Activated CD4-positive, alpha-beta memory T cell treated with anti-CD3 and anti-CD28 coated beads, Interleukin-2, amount 10 ng/mL, durations not matched to agents 7 days and 5 days (primary cell): ENCODE data around the gene CDC42EP4. TPM values are rescaled to one million over a fixed set of nuclear protein-coding genes. Genes with fewer than 3 reads are reported as not detected.
A peak's percentile ranks its signal among the peaks of the same experiment; 100 is the strongest.
"Not testable (repeated sequence)": the region's sequence is repeated elsewhere in the genome, so short reads cannot be mapped to it uniquely, and the experiment has no call there.

Source experiments
- CTCF ChIA-PET: fragments of 350-600 bp; sonication (Branson Sonifier 250); formaldehyde crosslinking; loops from one replicate; lab custom pipeline; 2021; ENCODE audit warnings: antibody characterized with exemption, inconsistent platforms; lab: Charles Lee
- POLR2A ChIA-PET: fragments of 350-600 bp; sonication (Branson Sonifier 250); formaldehyde crosslinking; loops from one replicate; lab custom pipeline; 2021; ENCODE audit warnings: antibody characterized with exemption; lab: Charles Lee
- DNase-seq: peaks from one replicate; pipeline ENCODE4 v3.0.0-alpha.2; 2020
- H3K27ac Mint-ChIP-seq: one replicate; pipeline ENCODE4 v1.8.0; 2021; ENCODE audit warnings: mild to moderate bottlenecking, mixed read lengths
- H3K27me3 Mint-ChIP-seq: one replicate; pipeline ENCODE4 v1.8.0; 2021; ENCODE audit warnings: mixed read lengths
- H3K36me3 Mint-ChIP-seq: one replicate; pipeline ENCODE4 v1.8.0; 2021; ENCODE audit warnings: low read depth, mixed read lengths
- H3K4me1 Mint-ChIP-seq: one replicate; pipeline ENCODE4 v1.8.0; 2021; ENCODE audit warnings: mixed read lengths
- H3K4me3 Mint-ChIP-seq: one replicate; pipeline ENCODE4 v1.8.0; 2021; ENCODE audit warnings: mild to moderate bottlenecking, mixed read lengths
- H3K9me3 Mint-ChIP-seq: one replicate; pipeline ENCODE4 v1.8.0; 2021; ENCODE audit warnings: mixed read lengths
- total RNA-seq, 2 experiments: library from RNA; stranded (reverse); gene quantifications; one replicate each; pipeline ENCODE4 v1.2.3, GENCODE V29; 2021

CDC42EP4 gene
- total RNA-seq, 2 experiments from 2014 or later: 3.6 to 3.8 TPM

DNA sequence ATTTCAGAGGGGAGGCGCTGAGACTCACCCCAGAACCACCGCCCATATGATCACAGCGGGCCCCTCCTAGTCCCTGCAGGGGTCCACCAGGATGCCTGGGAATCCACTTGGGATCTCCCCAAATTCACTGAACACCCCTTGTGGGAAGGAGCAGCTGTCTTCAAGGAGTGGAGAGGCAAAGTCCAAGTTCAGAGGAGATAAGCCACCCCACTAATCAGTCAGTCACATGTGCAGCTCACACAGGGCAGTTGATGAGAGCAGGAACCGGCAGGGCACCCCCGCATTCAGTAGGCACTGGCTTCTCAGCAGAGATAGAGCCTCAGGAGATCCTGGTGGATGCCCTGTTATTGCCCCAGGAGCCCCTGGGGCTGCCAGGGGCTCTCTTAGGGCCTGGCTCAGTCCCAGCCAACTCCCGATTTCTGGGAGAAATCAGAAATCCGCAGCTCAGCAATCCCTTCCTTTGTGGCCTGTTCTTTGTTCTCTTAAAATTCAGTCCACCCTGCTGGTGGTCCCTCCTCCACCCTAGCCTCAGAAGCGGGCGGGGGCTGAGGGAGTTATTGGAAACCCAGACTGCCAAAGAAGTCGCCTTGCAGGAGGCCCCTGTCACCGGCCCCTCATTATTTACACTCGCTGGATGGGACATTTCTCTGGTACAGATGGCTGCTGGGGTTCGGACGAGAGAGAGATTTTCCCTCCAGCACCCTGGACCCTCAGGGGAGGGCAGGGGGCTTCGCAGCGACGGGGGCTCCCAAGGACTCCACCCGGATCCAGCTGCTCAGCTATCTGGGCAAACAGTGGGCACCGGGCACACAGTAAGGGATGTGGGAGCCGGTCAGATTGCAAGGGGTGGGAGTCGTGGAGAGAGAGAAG lies 1.8 kb downstream of the CDC42EP4 start:
- peak overlapping the region; percentile 76 for H3K4me3 Mint-ChIP-seq
- POLR2A ChIA-PET: interaction anchor here (2.5 kb wide), 1 partner anchor 78 kb away, joined by 13 read pairs; a partner anchor contains a TSS
- no peak overlapping the region for H3K27ac Mint-ChIP-seq
- DNase-seq: no peak
- no peaks in the 10 kb centered on the region for H3K9me3 Mint-ChIP-seq
- CTCF ChIA-PET: interaction anchor here (0.6 to 1.6 kb wide), 8 partner anchors 10 to 582 kb away, joined by 3 to 9 read pairs (median 5); a partner anchor contains a TSS
- peaks cover 9% of the 10 kb centered on the region for H3K4me1 Mint-ChIP-seq
- H3K27me3 Mint-ChIP-seq: peaks cover 5% of the 10 kb centered on the region
- no peaks in the 10 kb centered on the region for H3K36me3 Mint-ChIP-seq

DNA sequence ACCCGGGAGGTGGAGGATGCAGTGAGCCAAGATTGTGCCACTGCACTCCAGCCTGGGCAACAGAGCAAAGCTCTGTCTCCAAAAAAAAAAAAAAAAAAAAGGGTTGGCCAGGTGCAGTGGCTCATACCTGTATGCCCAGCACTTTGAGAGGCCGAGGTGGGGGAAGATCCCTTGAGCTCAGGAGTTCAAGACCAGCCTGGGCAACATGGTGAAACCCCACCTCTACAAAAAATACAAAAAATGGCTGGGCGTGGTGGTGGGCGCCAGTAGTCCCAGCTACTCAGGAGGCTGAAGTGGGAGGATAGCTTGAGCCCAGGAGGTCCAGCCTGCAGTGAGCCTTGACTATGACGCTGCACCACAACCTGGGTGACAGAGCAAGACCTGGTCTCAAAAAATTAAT lies 2.8 kb downstream of the CDC42EP4 start:
- not testable (repeated sequence) for H3K4me3 Mint-ChIP-seq, H3K27ac Mint-ChIP-seq

DNA sequence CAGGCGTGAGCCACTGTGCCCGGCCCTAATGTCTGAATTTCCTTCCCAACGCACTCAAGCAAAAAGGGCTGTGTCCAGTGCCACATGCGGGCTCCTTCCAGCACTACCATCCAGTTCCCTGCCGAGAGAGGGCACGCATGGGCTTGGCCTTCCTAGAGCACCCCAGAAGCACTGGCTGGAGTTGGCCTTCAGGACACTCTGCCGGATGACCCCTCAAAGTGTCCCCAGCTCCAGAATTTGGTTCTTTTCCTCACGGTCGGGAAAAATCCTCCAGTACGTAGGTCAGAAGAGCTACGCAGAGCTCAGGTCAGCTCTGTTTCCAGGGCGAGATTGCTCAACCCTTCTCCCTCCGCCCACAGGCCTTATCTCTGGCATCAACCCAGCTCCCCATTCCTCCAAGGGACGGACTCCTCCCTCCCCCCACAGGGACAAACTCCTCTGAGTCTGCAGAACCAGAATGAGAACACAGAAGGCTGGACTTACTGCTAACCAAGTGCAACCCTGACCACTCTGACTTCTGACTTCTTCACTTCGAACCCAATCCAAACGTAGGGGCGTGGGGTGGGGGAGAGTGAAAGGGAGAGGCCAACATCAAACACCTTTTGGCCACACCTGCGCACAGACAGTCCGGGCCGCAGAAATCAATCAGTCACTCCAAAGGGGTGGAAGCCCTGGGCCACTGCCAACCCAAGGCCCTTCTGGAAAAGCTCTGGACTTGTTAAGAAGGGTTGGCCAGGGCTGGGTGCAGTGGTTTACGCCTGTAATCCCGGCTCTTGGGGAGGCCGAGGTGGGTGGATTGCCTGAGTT lies 3.6 kb downstream of the CDC42EP4 start:
- CTCF ChIA-PET: interaction anchor here (0.9 kb wide), 1 partner anchor 52 kb away, joined by 3 read pairs; no protein-coding TSS in a partner anchor
- Mint-ChIP-seq H3K9me3 (no peaks in the 10 kb centered on the region), H3K36me3 (no peaks in the 10 kb centered on the region), H3K27ac (no peak overlapping the region), H3K27me3 (peaks cover 8% of the 10 kb centered on the region), H3K4me3 (no peak overlapping the region), H3K4me1 (peaks cover 12% of the 10 kb centered on the region)
- DNase-seq: no peak
- POLR2A ChIA-PET: no interaction called here

More for the DNA sequence above, 2.8 kb downstream of the CDC42EP4 start:
- DNase-seq, H3K9me3 Mint-ChIP-seq, POLR2A ChIA-PET, H3K27me3 Mint-ChIP-seq, H3K36me3 Mint-ChIP-seq: not testable (repeated sequence)
- H3K4me1 Mint-ChIP-seq: peaks cover 12% of the 10 kb centered on the region
- CTCF ChIA-PET: interaction anchor here (1.3 kb wide), 1 partner anchor 14 kb away, joined by 4 read pairs; no protein-coding TSS in a partner anchor

DNA sequence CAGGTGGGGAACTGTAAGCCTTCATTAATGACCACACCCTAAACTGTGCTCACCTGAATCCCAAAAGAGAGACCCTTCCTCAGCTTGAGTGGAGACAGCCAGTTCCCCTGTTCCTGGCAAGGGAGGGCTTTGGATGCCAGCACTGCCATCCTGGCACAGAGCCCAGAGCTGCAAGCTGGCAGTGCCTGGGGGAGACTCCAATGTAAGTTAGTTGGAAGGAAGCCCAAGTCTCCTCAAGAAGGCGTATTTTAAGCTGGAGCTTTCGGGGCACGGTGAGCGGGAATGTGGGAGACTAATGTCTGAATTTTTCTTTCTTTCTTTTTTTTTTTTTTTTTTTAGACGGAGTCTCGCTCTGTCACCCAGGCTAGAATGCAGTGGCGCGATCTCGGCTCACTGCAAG lies 4.7 kb downstream of the CDC42EP4 start:
- ChIA-PET CTCF (no interaction called here), POLR2A (no interaction called here)
- H3K9me3 Mint-ChIP-seq: no peaks in the 10 kb centered on the region
- no peak for DNase-seq
- no peaks in the 10 kb centered on the region for H3K36me3 Mint-ChIP-seq
- no peak overlapping the region for H3K4me3 Mint-ChIP-seq
- H3K27me3 Mint-ChIP-seq: peaks cover 8% of the 10 kb centered on the region
- H3K4me1 Mint-ChIP-seq: peaks cover 12% of the 10 kb centered on the region
- H3K27ac Mint-ChIP-seq: no peak overlapping the region

DNA sequence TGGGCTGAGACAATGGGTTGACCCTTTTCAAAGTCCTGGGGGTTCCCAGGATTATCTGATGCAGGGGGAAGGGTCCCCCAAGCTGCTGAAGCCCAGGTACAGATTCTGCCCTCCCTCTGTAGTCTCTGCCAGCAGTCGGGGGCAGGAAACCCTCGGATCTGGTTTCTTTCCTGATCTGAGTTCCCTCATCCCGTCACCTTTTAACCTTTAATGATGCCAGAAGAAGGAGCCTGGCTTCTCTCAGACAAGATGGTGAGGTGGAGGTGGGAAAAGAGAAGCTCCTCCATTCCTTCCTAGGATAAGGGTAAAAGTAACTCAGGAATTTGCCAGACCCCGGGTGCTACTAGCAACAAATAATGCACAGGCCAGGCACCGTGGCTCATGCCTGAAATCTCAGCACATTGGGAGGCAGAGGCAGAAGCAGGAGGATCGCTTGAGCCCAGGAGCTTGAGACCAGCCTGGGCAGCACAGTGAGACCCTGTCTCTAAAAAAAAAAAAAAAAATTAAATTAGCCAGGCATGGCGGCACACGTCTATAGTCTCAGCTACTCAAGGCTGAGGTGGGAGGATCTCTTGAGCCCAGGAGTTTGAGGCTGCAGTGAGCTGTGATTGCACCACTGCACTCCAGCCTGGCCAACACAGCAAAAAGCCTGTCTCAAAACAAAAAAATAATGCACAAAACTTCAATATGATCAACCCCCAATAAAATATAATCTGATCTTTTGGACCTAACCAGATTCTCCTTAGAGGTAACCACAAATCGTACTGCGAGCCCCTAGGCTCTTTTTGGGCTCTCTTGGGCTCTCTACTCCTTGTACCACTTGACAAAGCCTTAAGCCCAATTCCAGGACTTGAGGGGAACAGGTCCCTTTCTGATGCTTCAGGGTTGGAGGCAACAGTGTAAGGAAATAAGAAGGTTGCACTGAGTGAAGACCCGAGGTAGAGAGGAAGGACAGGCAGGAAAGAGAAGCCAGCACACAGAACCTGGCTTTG lies 5.7 kb downstream of the CDC42EP4 start:
- Mint-ChIP-seq H3K4me1 (peaks cover 11% of the 10 kb centered on the region), H3K4me3 (no peak overlapping the region), H3K36me3 (no peaks in the 10 kb centered on the region), H3K27me3 (peaks cover 8% of the 10 kb centered on the region), H3K9me3 (no peaks in the 10 kb centered on the region), H3K27ac (no peak overlapping the region)
- POLR2A ChIA-PET: no interaction called here
- CTCF ChIA-PET: no interaction called here
- no peak for DNase-seq

DNA sequence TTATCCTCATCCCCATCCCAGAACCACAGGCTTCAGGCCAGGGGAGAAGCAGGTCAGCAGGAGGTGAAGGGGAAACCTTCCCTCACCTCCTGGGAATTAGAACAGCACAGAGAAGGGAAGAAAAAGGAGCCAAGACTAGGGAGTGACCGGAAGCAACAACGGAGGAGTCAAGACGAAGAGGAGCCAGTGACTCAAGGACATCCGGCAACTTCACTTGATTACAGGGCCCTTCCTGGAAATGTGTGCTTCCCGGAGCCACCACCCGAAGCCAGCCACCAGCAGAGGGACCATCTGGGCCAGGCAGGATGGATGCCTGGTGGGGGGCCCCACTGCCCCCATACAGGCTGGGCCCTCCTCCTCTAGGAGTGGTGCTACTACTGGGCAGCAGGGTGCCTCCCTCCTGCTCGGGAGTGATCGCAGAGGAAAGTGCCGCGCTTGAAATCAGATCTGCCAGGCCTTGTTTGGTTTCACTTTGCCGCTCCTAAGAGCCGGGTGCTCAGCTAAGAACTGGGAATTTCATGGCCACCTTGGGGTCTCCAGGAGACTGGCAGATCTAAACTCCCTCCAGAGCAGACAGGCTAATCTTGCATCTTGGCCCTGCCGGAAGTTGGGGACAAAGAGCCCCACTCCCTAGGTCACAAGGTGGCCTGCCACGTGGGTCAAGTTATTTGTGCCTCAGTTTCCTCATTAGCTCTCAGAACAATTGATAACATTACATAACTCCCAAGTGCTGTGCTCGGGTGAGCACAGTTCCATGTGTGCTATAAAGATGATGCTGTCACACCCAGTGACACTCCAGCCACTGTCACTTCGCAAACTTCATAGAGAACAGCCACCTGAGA lies 6.6 kb downstream of the CDC42EP4 start:
- Mint-ChIP-seq H3K36me3 (no peaks in the 10 kb centered on the region), H3K27me3 (peaks cover 8% of the 10 kb centered on the region), H3K9me3 (no peaks in the 10 kb centered on the region), H3K4me3 (peak overlapping the region; percentile 10), H3K27ac (no peak overlapping the region), H3K4me1 (peaks cover 8% of the 10 kb centered on the region)
- ChIA-PET POLR2A (no interaction called here), CTCF (no interaction called here)
- DNase-seq: no peak

DNA sequence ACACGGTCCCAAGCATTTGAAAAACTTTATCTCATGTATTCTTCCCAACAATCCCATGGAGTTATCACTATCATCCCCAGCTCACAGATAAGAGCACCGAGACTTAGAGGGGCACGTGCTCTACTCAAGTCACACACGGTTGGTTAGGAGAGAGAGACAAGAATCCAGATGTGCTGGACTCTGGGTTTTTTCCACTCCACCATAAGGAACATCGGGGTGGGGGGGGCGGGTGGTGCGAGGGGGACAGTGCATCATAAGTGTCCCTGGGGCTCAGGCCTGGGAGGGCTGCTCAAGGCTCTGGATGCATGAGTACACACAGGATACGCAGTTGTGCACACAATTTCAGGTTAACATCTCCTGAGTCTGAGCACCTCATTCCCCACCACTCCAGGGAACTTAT lies 7.4 kb downstream of the CDC42EP4 start:
- POLR2A ChIA-PET: interaction anchor here (0.5 kb wide), 1 partner anchor 18 kb away, joined by 3 read pairs; no protein-coding TSS in a partner anchor
- no peaks in the 10 kb centered on the region for H3K9me3 Mint-ChIP-seq
- CTCF ChIA-PET: no interaction called here
- no peak for DNase-seq
- H3K4me3 Mint-ChIP-seq: no peak overlapping the region
- H3K4me1 Mint-ChIP-seq: peaks cover 3% of the 10 kb centered on the region
- H3K36me3 Mint-ChIP-seq: no peaks in the 10 kb centered on the region
- H3K27ac Mint-ChIP-seq: no peak overlapping the region
- peaks cover 5% of the 10 kb centered on the region for H3K27me3 Mint-ChIP-seq

DNA sequence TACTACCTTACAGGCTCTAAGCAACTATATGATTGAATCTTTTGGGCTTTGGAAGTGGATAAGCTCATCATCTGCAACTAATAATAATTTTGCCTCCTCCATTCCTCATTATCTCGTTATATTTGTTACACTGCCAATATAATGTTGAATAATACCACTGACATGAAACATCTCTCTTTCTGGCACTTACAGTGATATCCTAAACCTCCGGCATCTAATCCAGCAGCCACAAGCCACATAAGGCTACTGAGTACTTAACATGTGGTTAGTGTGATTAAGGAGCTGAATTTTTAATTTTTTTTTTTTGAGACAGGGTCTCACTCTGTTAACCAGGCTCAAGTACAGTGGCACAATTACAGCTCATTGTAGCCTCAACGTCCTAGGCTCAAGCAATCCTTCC lies 9.6 kb downstream of the CDC42EP4 start:
- Mint-ChIP-seq H3K36me3 (no peaks in the 10 kb centered on the region), H3K9me3 (no peaks in the 10 kb centered on the region), H3K4me1 (peaks cover 3% of the 10 kb centered on the region), H3K4me3 (no peak overlapping the region), H3K27me3 (peaks cover 4% of the 10 kb centered on the region), H3K27ac (no peak overlapping the region)
- ChIA-PET POLR2A (interaction anchor here (0.5 kb wide), 1 partner anchor 11 kb away, joined by 3 read pairs; no protein-coding TSS in a partner anchor), CTCF (interaction anchor here (1.5 kb wide), 1 partner anchor 68 kb away, joined by 5 read pairs; no protein-coding TSS in a partner anchor)
- no peak for DNase-seq

DNA sequence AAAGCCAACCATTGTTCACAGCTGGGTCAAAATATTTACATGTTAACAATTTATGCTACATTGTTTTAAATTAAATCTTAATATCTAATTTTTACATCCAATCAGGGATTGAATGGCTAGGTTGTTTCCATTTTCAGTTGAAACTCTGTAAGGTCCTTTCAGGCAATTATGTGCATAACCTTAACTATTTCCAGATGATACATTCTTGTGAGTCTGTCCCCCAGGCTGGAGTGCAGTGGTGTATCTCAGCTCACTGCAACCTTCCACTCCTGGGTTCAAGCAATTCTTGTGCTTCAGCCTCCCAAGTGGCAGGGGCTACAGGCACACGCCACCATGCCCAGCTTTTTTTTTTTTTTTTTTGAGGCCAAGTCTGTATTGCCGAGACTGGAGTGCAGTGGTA lies 10.4 kb downstream of the CDC42EP4 start:
- no peak for DNase-seq
- H3K9me3 Mint-ChIP-seq: no peaks in the 10 kb centered on the region
- H3K4me3 Mint-ChIP-seq: no peak overlapping the region
- H3K27me3 Mint-ChIP-seq: peaks cover 4% of the 10 kb centered on the region
- CTCF ChIA-PET: interaction anchor here (1.5 kb wide), 1 partner anchor 69 kb away, joined by 5 read pairs; no protein-coding TSS in a partner anchor
- H3K36me3 Mint-ChIP-seq: no peaks in the 10 kb centered on the region
- H3K27ac Mint-ChIP-seq: no peak overlapping the region
- POLR2A ChIA-PET: interaction anchor here (0.5 kb wide), 1 partner anchor 11 kb away, joined by 3 read pairs; no protein-coding TSS in a partner anchor
- peaks cover 3% of the 10 kb centered on the region for H3K4me1 Mint-ChIP-seq

DNA sequence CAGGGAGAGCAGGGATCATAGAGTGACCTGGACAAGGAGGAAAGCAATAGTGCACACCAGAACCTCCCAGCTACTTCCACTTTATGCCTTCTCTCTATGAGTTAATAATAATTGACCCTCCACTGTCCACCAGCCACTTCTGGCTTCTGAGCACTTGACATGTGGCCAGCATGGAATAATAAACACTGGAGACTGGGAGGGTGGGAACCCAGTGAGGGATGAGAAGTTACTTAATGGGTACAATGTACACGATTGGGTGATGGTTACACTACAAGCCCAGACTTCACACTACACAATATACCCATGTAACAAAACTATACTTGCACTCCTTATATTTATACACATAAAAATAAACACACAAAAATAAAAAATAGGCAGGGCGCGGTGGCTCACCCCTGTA lies 11.4 kb downstream of the CDC42EP4 start:
- Mint-ChIP-seq H3K27ac (no peak overlapping the region), H3K36me3 (no peaks in the 10 kb centered on the region), H3K9me3 (no peaks in the 10 kb centered on the region), H3K4me1 (peaks cover 3% of the 10 kb centered on the region), H3K27me3 (peaks cover 4% of the 10 kb centered on the region), H3K4me3 (no peak overlapping the region)
- ChIA-PET CTCF (no interaction called here), POLR2A (interaction anchor here (0.6 kb wide), 1 partner anchor 55 kb away, joined by 3 read pairs; no protein-coding TSS in a partner anchor)
- no peak for DNase-seq
